Skeletal muscle tissue (tissue), 4 donors: ENCODE results near the gene ZNF135. TPM values are rescaled to one million over a fixed set of nuclear protein-coding genes. Genes with fewer than 3 reads are reported as not detected.

Experiments used
- H3K27ac ChIP-seq: one replicate; pipeline ENCODE4 v1.7.0; 2013; ENCODE audit warnings: mild to moderate bottlenecking, low read depth, low read length, inconsistent platforms
- H3K27me3 ChIP-seq, 3 donors: one replicate each; pipeline ENCODE4 v1.7.0; 2013; ENCODE audit warnings: low read length in 3 of 3; ENCODE audit not compliant: control insufficient read depth in 3 of 3, insufficient read depth in 3 of 3
- H3K36me3 ChIP-seq, 3 donors: one replicate each; pipeline ENCODE4 v1.7.0; 2013; ENCODE audit warnings: low read length in 3 of 3; ENCODE audit not compliant: control insufficient read depth in 3 of 3, insufficient read depth in 3 of 3
- H3K4me1 ChIP-seq, 3 donors: one replicate each; pipeline ENCODE4 v1.7.0; 2013; ENCODE audit warnings: low read length in 3 of 3, mild to moderate bottlenecking in 3 of 3; ENCODE audit not compliant: control insufficient read depth in 3 of 3, insufficient read depth in 3 of 3
- H3K4me3 ChIP-seq, 3 donors: one replicate each; pipeline ENCODE4 v1.7.0; 2013; ENCODE audit warnings: low read length in 3 of 3
- H3K9ac ChIP-seq, 3 donors: one replicate each; pipeline ENCODE4 v1.7.0; 2013; ENCODE audit warnings: low read length in 3 of 3, mild to moderate bottlenecking in 3 of 3, moderate library complexity in 2 of 3, low read depth in 1 of 3
- H3K9me3 ChIP-seq, 3 donors: one replicate each; pipeline ENCODE4 v1.7.0; 2013; ENCODE audit warnings: low read length in 3 of 3; ENCODE audit not compliant: control insufficient read depth in 3 of 3
- total RNA-seq: library from RNA; depleted of rRNA; stranded (reverse); fragments of >200 nt; gene quantifications from one replicate; pipeline ENCODE4 v1.2.3, GENCODE V29; 2014
- donor health status: Osteomylitis.

Gene ZNF135
- total RNA-seq, 1 donor from 2014 or later: 10.4 TPM

GRCh38 chr19:58045411-58046050, 13.6 kb upstream of the ZNF135 start:
- peaks cover 13 to 27% (median 23%) of the 10 kb centered on the region in 3 donors for H3K9me3 ChIP-seq
- H3K9ac ChIP-seq: no peak overlapping the region

GRCh38 chr19:58046856-58047255, 12.2 kb upstream of the ZNF135 start:
- no peaks in the 10 kb centered on the region for H3K4me1 ChIP-seq
- peaks cover 17 to 33% (median 26%) of the 10 kb centered on the region in 3 donors for H3K9me3 ChIP-seq
- no peak overlapping the region for H3K9ac ChIP-seq
- peak overlapping the region in 2 of 3 donors; percentile 29 to 38 for H3K4me3 ChIP-seq
- H3K36me3 ChIP-seq: no peaks in the 10 kb centered on the region
- no peak overlapping the region for H3K27ac ChIP-seq
- H3K27me3 ChIP-seq: no peaks in the 10 kb centered on the region

More at GRCh38 chr19:58045411-58046050, 13.6 kb upstream of the ZNF135 start:
- H3K4me3 ChIP-seq: no peak overlapping the region
- H3K36me3 ChIP-seq: no peaks in the 10 kb centered on the region
- H3K4me1 ChIP-seq: no peaks in the 10 kb centered on the region
- H3K27ac ChIP-seq: no peak overlapping the region
- no peaks in the 10 kb centered on the region for H3K27me3 ChIP-seq

GRCh38 chr19:58047672-58048071, 11.4 kb upstream of the ZNF135 start:
- Histone ChIP-seq H3K9ac (no peak overlapping the region), H3K27ac (no peak overlapping the region), H3K9me3 (peaks cover 17 to 36% (median 24%) of the 10 kb centered on the region in 3 donors)

GRCh38 chr19:58052256-58052655, 6.8 kb upstream of the ZNF135 start:
- H3K9me3 ChIP-seq: peaks cover 8 to 25% (median 9%) of the 10 kb centered on the region in 3 donors

More at GRCh38 chr19:58047672-58048071, 11.4 kb upstream of the ZNF135 start:
- no peak overlapping the region for H3K4me3 ChIP-seq
- no peaks in the 10 kb centered on the region for H3K27me3 ChIP-seq
- H3K36me3 ChIP-seq: no peaks in the 10 kb centered on the region
- no peaks in the 10 kb centered on the region for H3K4me1 ChIP-seq

GRCh38 chr19:58053480-58054156, 5.5 kb upstream of the ZNF135 start:
- Histone ChIP-seq H3K4me1 (peaks cover 0 to 4% (median 0%) of the 10 kb centered on the region in 3 donors), H3K27me3 (peaks cover 0 to 4% (median 2%) of the 10 kb centered on the region in 3 donors), H3K9me3 (peaks cover 8 to 23% (median 13%) of the 10 kb centered on the region in 3 donors), H3K27ac (no peak overlapping the region), H3K36me3 (no peaks in the 10 kb centered on the region), H3K4me3 (no peak overlapping the region), H3K9ac (no peak overlapping the region)

More at GRCh38 chr19:58052256-58052655, 6.8 kb upstream of the ZNF135 start:
- Histone ChIP-seq H3K36me3 (no peaks in the 10 kb centered on the region), H3K4me1 (peaks cover 0 to 3% (median 0%) of the 10 kb centered on the region in 3 donors), H3K27ac (no peak overlapping the region), H3K27me3 (peaks cover 0 to under 1% (median 0%) of the 10 kb centered on the region in 3 donors), H3K9ac (no peak overlapping the region), H3K4me3 (no peak overlapping the region)

- Histone ChIP-seq H3K36me3 (no peaks in the 10 kb centered on the region), H3K4me1 (peaks cover 2 to 7% (median 7%) of the 10 kb centered on the region in 3 donors), H3K9ac (peak overlapping the region in 2 of 3 donors; percentile 8 to 13), H3K4me3 (peak overlapping the region; percentile 41 to 44 (median 43)), H3K9me3 (peaks cover 4 to 23% (median 10%) of the 10 kb centered on the region in 3 donors), H3K27ac (no peak overlapping the region), H3K27me3 (peaks cover 0 to 4% (median 2%) of the 10 kb centered on the region in 3 donors)
These were observed 3.9 kb upstream of the ZNF135 start for GRCh38 chr19:58054901-58055874.

GRCh38 chr19:58056261-58056660, 2.8 kb upstream of the ZNF135 start:
- peaks cover 0 to 4% (median 2%) of the 10 kb centered on the region in 3 donors for H3K27me3 ChIP-seq
- H3K9ac ChIP-seq: no peak overlapping the region
- H3K4me1 ChIP-seq: peaks cover 2 to 7% (median 7%) of the 10 kb centered on the region in 3 donors
- H3K36me3 ChIP-seq: no peaks in the 10 kb centered on the region
- H3K9me3 ChIP-seq: peaks cover 0 to 24% (median 10%) of the 10 kb centered on the region in 3 donors
- no peak overlapping the region for H3K27ac ChIP-seq
- no peak overlapping the region for H3K4me3 ChIP-seq

GRCh38 chr19:58056861-58057260, 2.2 kb upstream of the ZNF135 start:
- Histone ChIP-seq H3K4me1 (peaks cover 2 to 7% (median 7%) of the 10 kb centered on the region in 3 donors), H3K27me3 (peaks cover 0 to 4% (median 2%) of the 10 kb centered on the region in 3 donors), H3K9ac (no peak overlapping the region), H3K4me3 (no peak overlapping the region), H3K27ac (no peak overlapping the region), H3K36me3 (no peaks in the 10 kb centered on the region), H3K9me3 (peaks cover 0 to 27% (median 13%) of the 10 kb centered on the region in 3 donors)

- H3K27ac ChIP-seq: peak overlapping the region; percentile 74
- peaks cover 8 to 20% (median 15%) of the 10 kb centered on the region in 3 donors for H3K9me3 ChIP-seq
- peaks cover 2 to 6% (median 4%) of the 10 kb centered on the region in 3 donors for H3K36me3 ChIP-seq
- peaks cover 2 to 7% (median 7%) of the 10 kb centered on the region in 3 donors for H3K4me1 ChIP-seq
- H3K4me3 ChIP-seq: peak overlapping the region; percentile 63 to 77 (median 75)
- peaks cover 0 to 4% (median 2%) of the 10 kb centered on the region in 3 donors for H3K27me3 ChIP-seq
- H3K9ac ChIP-seq: peak overlapping the region in 2 of 3 donors; percentile 60 to 84
These were observed 615 bp upstream of the ZNF135 start for GRCh38 chr19:58058467-58058866.
